HG03175 (cell line): Measurements from ENCODE around the gene RPL10A.

Source experiments
- ATAC-seq: cut with Tn5 transposase; IDR thresholded peaks from one replicate; pipeline ENCODE4 v1.9.1; 2021; ENCODE audit warnings: mild to moderate bottlenecking, moderate library complexity; ENCODE audit not compliant: unreplicated experiment

The RPL10A gene

GRCh38 chr6:35474942-35475570 lies 6.9 kb downstream of the RPL10A start:
- ATAC-seq: no peak

- ATAC-seq: no peak
Measured at GRCh38 chr6:35475573-35475972, 7.4 kb downstream of the RPL10A start.

- ATAC-seq: no peak
Measured at GRCh38 chr6:35476004-35476403, 7.8 kb downstream of the RPL10A start.

GRCh38 chr6:35477028-35477427 lies 8.8 kb downstream of the RPL10A start:
- no peak for ATAC-seq

- no peak for ATAC-seq
Measured at GRCh38 chr6:35477551-35478179, 9.5 kb downstream of the RPL10A start.

- ATAC-seq: no peak
Measured at GRCh38 chr6:35478259-35478658, 10.1 kb downstream of the RPL10A start.

- no peak for ATAC-seq
Measured at GRCh38 chr6:35480176-35480575, 12.0 kb downstream of the RPL10A start.

GRCh38 chr6:35481226-35481625 lies 13.0 kb downstream of the RPL10A start:
- no peak for ATAC-seq

GRCh38 chr6:35483062-35483461 lies 14.9 kb downstream of the RPL10A start:
- ATAC-seq: no peak

GRCh38 chr6:35483490-35483889 lies 15.3 kb downstream of the RPL10A start:
- ATAC-seq: no peak

GRCh38 chr6:35483893-35484645 lies 15.9 kb downstream of the RPL10A start:
- ATAC-seq: no peak

GRCh38 chr6:35484921-35485392 lies 16.8 kb downstream of the RPL10A start:
- no peak for ATAC-seq

GRCh38 chr6:35485402-35485877 lies 17.2 kb downstream of the RPL10A start:
- no peak for ATAC-seq

- no peak for ATAC-seq
Measured at GRCh38 chr6:35486005-35486925, 18.1 kb downstream of the RPL10A start.

- ATAC-seq: no peak
Measured at GRCh38 chr6:35487658-35488516, 19.7 kb downstream of the RPL10A start.

- no peak for ATAC-seq
Measured at GRCh38 chr6:35488517-35488862, 20.3 kb downstream of the RPL10A start.

- no peak for ATAC-seq
Measured at GRCh38 chr6:35489066-35489465, 20.9 kb downstream of the RPL10A start.

- no peak for ATAC-seq
Measured at GRCh38 chr6:35489995-35490791, 22.0 kb downstream of the RPL10A start.
